Mucosa of rectum (tissue), 2 donors: ENCODE results near the gene LPP.

Source experiments
- H3K27ac ChIP-seq, 2 donors: one replicate each; pipeline ENCODE4 v1.7.0; 2013; ENCODE audit warnings: inconsistent platforms in 2 of 2, low read depth in 2 of 2, low read length in 2 of 2
- H3K27me3 ChIP-seq, 2 donors: one replicate each; pipeline ENCODE4 v1.7.0; 2013; ENCODE audit warnings: low read length in 2 of 2; ENCODE audit not compliant: control insufficient read depth in 2 of 2, insufficient read depth in 2 of 2
- H3K36me3 ChIP-seq, 2 donors: one replicate each; pipeline ENCODE4 v1.7.0; 2013; ENCODE audit warnings: low read length in 2 of 2; ENCODE audit not compliant: control insufficient read depth in 2 of 2, insufficient read depth in 2 of 2
- H3K4me1 ChIP-seq, 2 donors: one replicate each; pipeline ENCODE4 v1.7.0; 2013; ENCODE audit warnings: low read length in 2 of 2, mild to moderate bottlenecking in 1 of 2; ENCODE audit not compliant: control insufficient read depth in 2 of 2, insufficient read depth in 2 of 2
- H3K4me3 ChIP-seq, 2 donors: one replicate each; pipeline ENCODE4 v1.7.0; 2013; ENCODE audit warnings: low read length in 2 of 2
- H3K9ac ChIP-seq, 2 donors: one replicate each; pipeline ENCODE4 v1.7.0; 2013; ENCODE audit warnings: low read length in 2 of 2, low read depth in 1 of 2, mild to moderate bottlenecking in 1 of 2
- H3K9me3 ChIP-seq, 2 donors: one replicate each; pipeline ENCODE4 v1.7.0; 2013; ENCODE audit warnings: low read length in 2 of 2; ENCODE audit not compliant: control insufficient read depth in 2 of 2
- donor health status: healthy.
- donor health status: Normal muscosa, but diverticular disease.

Gene LPP

DNA sequence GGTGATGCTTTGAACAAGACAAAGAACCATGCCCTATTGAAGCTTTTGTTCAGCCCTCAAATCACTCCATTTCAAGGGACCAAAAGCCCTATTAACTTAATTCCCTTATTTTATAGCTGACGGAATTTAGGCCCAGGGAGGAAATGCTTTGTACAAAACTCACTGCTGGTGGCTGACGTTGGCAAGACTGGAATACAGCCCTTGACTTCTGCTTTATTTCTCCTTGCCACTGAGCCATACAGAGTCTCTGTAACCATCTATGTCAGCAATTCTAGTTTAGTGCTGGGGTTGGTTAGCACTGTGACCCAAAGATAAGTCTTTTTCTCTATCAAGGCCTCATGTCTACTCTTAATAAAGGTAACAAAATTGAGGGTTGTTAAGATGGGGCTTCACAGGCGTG lies 701.7 kb downstream of the LPP start:
- Histone ChIP-seq H3K27me3 (no peaks in the 10 kb centered on the region), H3K36me3 (no peaks in the 10 kb centered on the region), H3K4me1 (no peaks in the 10 kb centered on the region), H3K9ac (no peak overlapping the region), H3K4me3 (no peak overlapping the region), H3K27ac (no peak overlapping the region), H3K9me3 (no peaks in the 10 kb centered on the region)

DNA sequence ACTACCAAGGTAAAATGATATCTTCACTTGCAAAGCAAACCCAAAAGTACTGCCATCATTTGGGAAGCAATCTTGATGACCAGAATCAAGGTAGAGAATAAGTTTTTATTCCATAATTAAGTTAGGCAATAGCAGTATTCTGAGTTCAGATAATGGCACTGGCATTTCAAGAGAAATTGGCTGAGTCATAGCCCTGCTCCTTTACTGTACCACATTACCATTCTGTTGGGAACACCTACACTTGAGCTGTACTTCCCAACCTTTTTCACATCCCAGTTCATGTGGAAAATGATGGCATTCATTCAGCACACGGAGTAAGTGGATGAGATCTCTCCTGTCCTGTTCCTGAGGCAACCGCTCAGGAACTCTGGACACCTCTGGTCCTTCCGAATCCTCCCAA lies 706.2 kb downstream of the LPP start:
- Histone ChIP-seq H3K9me3 (no peaks in the 10 kb centered on the region), H3K4me1 (no peaks in the 10 kb centered on the region), H3K27me3 (no peaks in the 10 kb centered on the region), H3K36me3 (no peaks in the 10 kb centered on the region), H3K9ac (no peak overlapping the region), H3K4me3 (no peak overlapping the region), H3K27ac (no peak overlapping the region)

DNA sequence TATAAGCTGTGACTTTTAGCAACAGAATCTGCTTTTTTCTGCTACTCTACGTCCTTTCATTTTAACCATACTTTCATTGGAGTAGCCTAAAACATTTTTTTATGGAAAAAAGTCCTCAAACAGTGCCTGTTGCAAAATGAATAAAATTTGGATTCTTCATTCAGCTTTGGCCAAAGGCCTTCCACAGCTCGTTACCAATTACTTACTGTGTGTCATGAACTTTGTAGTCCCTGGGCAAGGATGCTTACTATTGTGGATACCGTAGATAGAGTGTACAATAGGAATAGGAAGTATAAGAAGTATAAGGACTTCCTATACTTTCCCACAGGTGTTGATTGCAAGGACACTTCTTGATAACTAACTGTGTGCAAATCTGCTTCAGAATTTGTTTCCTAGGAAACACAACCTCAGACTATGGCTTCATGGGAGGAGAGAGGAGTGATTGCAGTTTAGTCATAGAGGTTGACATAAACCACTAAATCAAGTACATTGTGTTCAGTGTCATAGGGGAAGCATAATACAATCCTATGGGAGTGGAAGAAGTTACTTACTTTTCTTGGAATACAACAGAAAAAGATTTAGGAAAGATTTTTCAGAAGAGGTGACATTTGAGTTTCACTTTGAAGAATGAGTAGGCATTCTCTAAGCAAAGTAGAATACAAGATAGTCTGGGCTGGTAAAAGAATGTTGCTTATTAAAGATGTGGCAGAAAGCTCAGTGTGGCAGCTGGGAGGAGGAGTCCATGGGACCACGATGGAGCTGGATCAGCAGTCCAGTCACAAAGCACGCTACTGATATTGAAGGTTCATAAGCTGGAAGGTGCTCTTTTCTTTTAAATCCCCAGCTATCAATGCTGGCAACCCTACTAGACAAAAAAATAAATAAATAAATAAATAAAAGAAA lies 708.1 kb downstream of the LPP start:
- Histone ChIP-seq H3K4me3 (no peak overlapping the region), H3K36me3 (peaks cover 5 to 10% of the 10 kb centered on the region in 2 donors), H3K4me1 (no peaks in the 10 kb centered on the region), H3K27me3 (no peaks in the 10 kb centered on the region), H3K9ac (no peak overlapping the region), H3K27ac (no peak overlapping the region), H3K9me3 (no peaks in the 10 kb centered on the region)

DNA sequence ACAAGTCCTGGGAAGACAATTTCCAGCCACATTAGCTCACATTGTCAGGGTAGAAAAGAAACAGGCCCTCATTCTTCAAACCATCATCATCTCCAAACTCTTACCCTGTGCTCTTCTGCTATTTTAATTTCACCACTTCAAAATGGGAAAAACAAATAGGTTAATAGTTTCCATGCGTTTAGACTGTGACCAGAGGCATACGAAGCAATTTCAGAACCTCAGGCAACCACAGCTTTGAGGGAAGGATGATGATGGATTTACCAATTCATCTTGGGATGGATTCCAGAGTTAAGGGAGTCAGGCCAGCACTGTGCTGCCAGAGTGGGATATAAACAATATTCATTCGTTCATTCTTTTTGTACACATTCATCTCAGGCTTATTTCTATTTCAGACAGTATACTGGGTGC lies 710.0 kb downstream of the LPP start:
- Histone ChIP-seq H3K9ac (no peak overlapping the region), H3K4me3 (no peak overlapping the region), H3K36me3 (peaks cover 5 to 10% of the 10 kb centered on the region in 2 donors), H3K27ac (no peak overlapping the region), H3K27me3 (no peaks in the 10 kb centered on the region), H3K9me3 (no peaks in the 10 kb centered on the region), H3K4me1 (no peaks in the 10 kb centered on the region)

DNA sequence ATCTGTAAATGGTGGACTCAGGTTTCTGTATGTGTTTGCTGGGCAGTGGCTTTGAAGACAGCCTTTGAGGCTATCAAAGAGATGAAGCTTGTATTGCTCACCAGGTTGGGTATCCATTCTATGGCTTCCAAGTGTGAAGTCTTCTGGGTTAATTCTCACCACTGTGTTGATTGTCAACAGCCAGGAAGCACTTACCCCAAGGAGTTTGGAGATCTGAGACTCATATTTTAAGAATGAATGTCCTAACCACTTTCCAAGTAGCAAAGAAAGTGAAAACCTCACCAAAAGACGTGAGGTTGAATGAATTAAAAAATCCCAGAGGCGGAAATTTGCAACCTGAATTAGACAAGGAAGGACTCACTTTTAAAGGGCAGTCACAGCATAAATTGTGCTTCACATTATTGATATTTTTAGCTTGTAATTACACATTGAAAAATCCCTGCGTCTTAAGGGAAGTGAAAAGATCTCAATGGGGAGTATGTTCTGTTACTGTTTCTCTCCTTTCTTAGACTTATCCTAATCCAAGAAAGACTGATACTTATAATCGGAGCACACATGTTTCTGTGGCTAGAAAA lies 713.8 kb downstream of the LPP start:
- H3K27me3 ChIP-seq, result no peaks in the 10 kb centered on the region
- no peaks in the 10 kb centered on the region for H3K9me3 ChIP-seq
- peaks cover 0 to 3% of the 10 kb centered on the region in 2 donors for H3K4me1 ChIP-seq
- H3K36me3 ChIP-seq, result peaks cover 8 to 17% of the 10 kb centered on the region in 2 donors
- H3K4me3 ChIP-seq, result no peak overlapping the region
- H3K27ac ChIP-seq, result no peak overlapping the region
- no peak overlapping the region for H3K9ac ChIP-seq

DNA sequence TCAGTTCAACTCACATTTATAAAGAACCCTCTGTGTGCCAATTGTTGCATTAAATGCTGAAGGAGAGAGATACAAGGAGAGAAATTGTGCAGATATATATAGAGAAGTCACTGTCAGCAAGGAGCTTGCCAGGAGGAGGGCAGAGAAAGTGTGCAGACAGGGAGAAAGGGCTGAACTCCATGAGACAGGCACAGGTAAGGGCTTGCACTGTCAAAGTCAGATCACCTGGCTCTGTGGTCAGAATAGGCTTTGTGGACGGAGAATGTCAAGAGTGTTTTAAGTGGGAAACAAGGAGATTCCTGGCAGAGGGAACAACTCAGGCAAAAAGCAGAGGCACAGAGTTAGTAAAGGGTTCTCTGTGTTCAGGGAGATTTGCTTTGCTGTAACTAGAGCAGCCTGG lies 714.8 kb downstream of the LPP start:
- H3K27me3 ChIP-seq, result no peaks in the 10 kb centered on the region
- H3K9me3 ChIP-seq, result no peaks in the 10 kb centered on the region
- H3K9ac ChIP-seq, result no peak overlapping the region
- peaks cover 0 to 3% of the 10 kb centered on the region in 2 donors for H3K4me1 ChIP-seq
- H3K4me3 ChIP-seq, result no peak overlapping the region
- peaks cover 8 to 22% of the 10 kb centered on the region in 2 donors for H3K36me3 ChIP-seq
- no peak overlapping the region for H3K27ac ChIP-seq

DNA sequence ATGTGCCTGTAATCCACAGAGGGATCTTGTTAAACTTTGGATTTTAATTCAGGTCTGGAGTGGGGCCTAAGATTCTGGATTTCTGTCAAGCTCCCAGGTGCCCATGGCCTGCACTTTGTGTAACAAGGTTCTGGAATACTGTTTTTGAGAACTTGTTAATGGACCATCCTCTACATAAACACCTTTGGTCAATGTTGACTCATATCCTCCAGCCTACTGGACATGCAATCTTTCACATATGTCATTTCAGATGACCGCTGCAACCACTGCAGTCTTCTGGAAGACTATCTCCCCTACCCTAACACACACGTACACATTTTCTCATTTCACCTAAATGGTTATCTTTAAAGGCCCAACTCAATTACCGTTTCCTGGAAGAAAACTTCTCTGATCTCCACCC lies 715.7 kb downstream of the LPP start:
- Histone ChIP-seq H3K36me3 (peaks cover 14 to 30% of the 10 kb centered on the region in 2 donors), H3K27ac (no peak overlapping the region), H3K9ac (no peak overlapping the region), H3K27me3 (no peaks in the 10 kb centered on the region), H3K9me3 (no peaks in the 10 kb centered on the region), H3K4me1 (peaks cover 0 to 3% of the 10 kb centered on the region in 2 donors), H3K4me3 (no peak overlapping the region)

DNA sequence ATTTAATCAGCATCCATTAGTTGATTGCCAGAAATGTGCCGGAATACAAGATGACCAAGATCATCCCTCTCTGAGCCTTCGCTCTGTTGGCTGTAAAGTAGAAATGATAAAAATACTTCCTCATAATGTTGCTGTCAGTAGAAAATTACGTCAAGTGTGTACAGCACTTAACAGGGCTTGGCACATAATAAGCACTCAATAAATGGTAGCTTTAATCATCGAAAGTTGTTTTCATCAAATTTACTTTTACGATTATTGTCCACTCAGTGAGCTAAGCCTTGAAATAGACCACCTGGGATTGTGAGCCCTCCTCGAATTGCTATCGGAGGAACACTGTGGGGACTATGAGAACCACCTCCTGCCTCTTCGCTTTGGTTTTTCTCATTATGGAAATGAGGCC lies 716.5 kb downstream of the LPP start:
- Histone ChIP-seq H3K4me1 (peaks cover 0 to 3% of the 10 kb centered on the region in 2 donors), H3K4me3 (no peak overlapping the region), H3K36me3 (peaks cover 21 to 36% of the 10 kb centered on the region in 2 donors), H3K9ac (no peak overlapping the region), H3K9me3 (no peaks in the 10 kb centered on the region), H3K27ac (no peak overlapping the region), H3K27me3 (no peaks in the 10 kb centered on the region)

DNA sequence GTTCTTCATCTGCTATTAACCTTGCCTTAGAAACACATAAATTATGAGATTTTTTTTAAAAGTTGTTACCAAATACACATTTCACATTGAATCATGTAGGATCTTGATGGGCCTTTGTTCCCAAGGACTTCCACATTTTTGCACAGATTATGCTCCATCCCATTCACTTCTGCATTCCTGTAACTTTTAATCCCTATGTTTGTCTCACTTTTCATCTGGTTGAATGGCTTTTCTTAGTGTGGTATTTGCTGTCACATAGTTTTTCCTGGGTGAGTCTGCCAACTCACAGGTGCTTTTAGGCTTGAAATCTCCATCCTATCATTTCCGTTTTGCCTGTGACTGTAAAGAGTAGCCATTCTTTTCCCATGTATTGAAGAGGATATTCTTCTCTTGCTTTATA lies 720.6 kb downstream of the LPP start:
- Histone ChIP-seq H3K9ac (no peak overlapping the region), H3K9me3 (no peaks in the 10 kb centered on the region), H3K4me1 (peaks cover 0 to 2% of the 10 kb centered on the region in 2 donors), H3K27me3 (no peaks in the 10 kb centered on the region), H3K36me3 (peaks cover 23 to 34% of the 10 kb centered on the region in 2 donors), H3K27ac (no peak overlapping the region), H3K4me3 (no peak overlapping the region)

DNA sequence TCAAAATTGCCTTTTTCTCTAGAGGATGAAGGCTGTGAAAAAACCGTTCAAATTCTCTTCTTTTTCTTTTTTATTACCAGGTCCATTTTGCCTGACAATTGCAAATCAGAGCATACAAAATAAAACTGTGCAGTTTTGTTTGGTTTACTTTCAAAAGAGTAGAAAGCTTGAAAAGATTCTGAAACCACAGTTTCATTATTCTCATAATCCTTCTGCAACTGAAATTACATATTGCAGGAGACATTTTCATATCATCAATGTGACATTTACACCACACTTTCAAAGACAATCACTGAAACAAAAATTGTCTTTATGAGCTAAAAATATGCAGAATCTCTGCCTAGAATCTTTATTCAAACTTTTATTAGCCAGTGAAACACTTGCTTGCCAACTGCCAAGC lies 721.5 kb downstream of the LPP start:
- Histone ChIP-seq H3K9me3 (no peaks in the 10 kb centered on the region), H3K27ac (no peak overlapping the region), H3K4me1 (no peaks in the 10 kb centered on the region), H3K9ac (no peak overlapping the region), H3K36me3 (peaks cover 23 to 34% of the 10 kb centered on the region in 2 donors), H3K27me3 (no peaks in the 10 kb centered on the region), H3K4me3 (no peak overlapping the region)
